ENCODE results near the gene LRRK1. TPM values are rescaled to one million over a fixed set of nuclear protein-coding genes. Genes with fewer than 3 reads are reported as not detected.
A peak's percentile ranks its signal among the peaks of the same experiment; 100 is the strongest.

The LRRK1 gene
- total and polyA plus RNA-seq, 2 experiments from 2014 or later, result 2.6 to 4.5 TPM

GRCh38 chr15:101020945-101021344 is 101.8 kb downstream of the LRRK1 start:
- Histone ChIP-seq H2AFZ (0 out of 2 replicates have a peak overlapping the region, but pooled peaks have one; percentile 28), H4K20me1 (replicated peaks; ENCODE audit: insufficient read depth) (no peaks in the 10 kb centered on the region), H3K36me3 (ENCODE audit: insufficient read depth) (no peaks in the 10 kb centered on the region), H3K79me2 (replicated peaks; ENCODE audit: insufficient read depth) (no peaks in the 10 kb centered on the region), H3F3A (replicated peaks; ENCODE audit: low read depth) (no peaks in the 10 kb centered on the region), H3K4me2 (no peak overlapping the region), H3K27ac (ENCODE audit: low read depth) (no peak overlapping the region), H3K4me1 (ENCODE audit: insufficient read depth) (peaks cover 9% of the 10 kb centered on the region), H3K4me3 (no peak overlapping the region), H3K9me2 (ENCODE audit: insufficient read depth) (no peaks in the 10 kb centered on the region), H3K27me3 (ENCODE audit: insufficient read depth) (no peaks in the 10 kb centered on the region)
- Mint-ChIP-seq H3K9me3 (peaks cover 5% of the 10 kb centered on the region; the same call in 1 of the 3 replicates), H3K4me3 (no peak overlapping the region), H3K27ac (no peak overlapping the region), H3K27me3 (ENCODE audit: insufficient read depth, low read depth, poor library complexity) (peaks cover 4% of the 10 kb centered on the region), H3K36me3 (ENCODE audit: low read depth) (peaks cover 10% of the 10 kb centered on the region), H3K4me1 (peaks cover 19% of the 10 kb centered on the region)
- DNase-seq (ENCODE audit: low spot score) (no peak), ATAC-seq (no peak)
- TF ChIP-seq CTCF (conservative IDR thresholded peaks at IDR 0.05; ENCODE audit: low read depth in 2 of 2) (no peak), CREB1 (CRISPR knock-in tag; IDR thresholded peaks at IDR 0.05; ENCODE audit: low read depth) (no peak), STAT1 (IDR thresholded peaks at IDR 0.05; ENCODE audit: unreplicated experiment) (no peak), ZNF462 (CRISPR knock-in tag; IDR thresholded peaks at IDR 0.05) (no peak), ETS1 (IDR thresholded peaks at IDR 0.05) (no peak), REST (IDR thresholded peaks at IDR 0.05; ENCODE audit: unreplicated experiment) (no peak), ZNF331 (CRISPR knock-in tag; IDR thresholded peaks at IDR 0.05; ENCODE audit: low read depth) (no peak)

Measured in GM23338 (cell line).